NCI-H1417 treated with DMSO at 0.1 percent for 48 hours (cell line): Measurements from ENCODE around the gene BAAT.
"Not testable (repeated sequence)": the region's sequence is repeated elsewhere in the genome, so short reads cannot be mapped to it uniquely, and the experiment has no call there.

Source experiments
- DNase-seq: peaks from one replicate; lab custom pipeline; 2025; lab: John Stamatoyannopoulos, UW

The BAAT gene

GRCh38 chr9:101360647-101361046 is 24.2 kb downstream of the BAAT start:
- no peak for DNase-seq

- no peak for DNase-seq
Observed at GRCh38 chr9:101359679-101360078, 25.1 kb downstream of the BAAT start.

- DNase-seq = no peak
Observed at GRCh38 chr9:101356619-101357018, 28.2 kb downstream of the BAAT start.

- DNase-seq = no peak
Observed at GRCh38 chr9:101354765-101355708, 29.8 kb downstream of the BAAT start.

GRCh38 chr9:101354143-101354764 is 30.6 kb downstream of the BAAT start:
- DNase-seq = no peak

- no peak for DNase-seq
Observed at GRCh38 chr9:101353683-101354082, 31.1 kb downstream of the BAAT start.

- DNase-seq = no peak
Observed at GRCh38 chr9:101352892-101353463, 31.8 kb downstream of the BAAT start.

- no peak for DNase-seq
Observed at GRCh38 chr9:101350285-101350684, 34.5 kb downstream of the BAAT start.

- DNase-seq = no peak
Observed at GRCh38 chr9:101342595-101342994, 42.2 kb downstream of the BAAT start.

GRCh38 chr9:101341958-101342357 is 42.8 kb downstream of the BAAT start:
- DNase-seq = no peak

GRCh38 chr9:101337237-101337636 is 47.6 kb downstream of the BAAT start:
- no peak for DNase-seq

- no peak for DNase-seq
Observed at GRCh38 chr9:101336091-101336490, 48.7 kb downstream of the BAAT start.

- DNase-seq = no peak
Observed at GRCh38 chr9:101333926-101334702, 50.7 kb downstream of the BAAT start.

- no peak for DNase-seq
Observed at GRCh38 chr9:101333490-101333889, 51.3 kb downstream of the BAAT start.

GRCh38 chr9:101332362-101332761 is 52.4 kb downstream of the BAAT start:
- no peak for DNase-seq

- not testable (repeated sequence) for DNase-seq
Observed at GRCh38 chr9:101327422-101327909, 57.3 kb downstream of the BAAT start.

- DNase-seq = peak; percentile 39
Observed at GRCh38 chr9:101326501-101326900, 58.3 kb downstream of the BAAT start.

- no peak for DNase-seq
Observed at GRCh38 chr9:101326035-101326434, 58.8 kb downstream of the BAAT start.

- DNase-seq = no peak
Observed at GRCh38 chr9:101325053-101325452, 59.8 kb downstream of the BAAT start.

- no peak for DNase-seq
Observed at GRCh38 chr9:101324245-101324804, 60.5 kb downstream of the BAAT start.

- no peak for DNase-seq
Observed at GRCh38 chr9:101323129-101323528, 61.7 kb downstream of the BAAT start.

GRCh38 chr9:101317735-101318134 is 67.1 kb downstream of the BAAT start:
- DNase-seq = no peak
